ENCODE data around the gene ETS1.

ETS1 gene

DNA sequence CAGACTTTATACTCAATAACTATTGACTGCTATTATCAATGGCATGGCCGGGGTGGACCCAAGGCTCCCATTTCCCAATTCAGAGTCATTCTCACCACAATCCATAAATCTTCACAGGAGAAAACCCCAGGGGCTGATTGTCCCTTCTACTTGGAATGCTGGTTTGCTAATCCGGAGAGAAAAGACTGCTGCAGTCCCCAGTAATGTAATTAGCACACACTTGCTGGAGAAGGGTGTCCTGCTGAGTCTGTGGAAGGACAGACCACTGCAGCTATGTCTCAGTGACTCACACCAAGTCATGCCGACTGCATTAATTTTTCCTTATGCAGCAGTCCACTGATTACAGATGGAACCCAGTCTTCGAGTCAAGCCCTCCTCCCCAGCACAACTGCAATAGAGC lies 5.9 kb upstream of the ETS1 start:
- no peak for DNase-seq (ENCODE audit: low spot score)

- no peak for DNase-seq (ENCODE audit: low spot score)
These were observed 5.1 kb upstream of the ETS1 start for GRCh38 chr11:128592454-128592853.

DNA sequence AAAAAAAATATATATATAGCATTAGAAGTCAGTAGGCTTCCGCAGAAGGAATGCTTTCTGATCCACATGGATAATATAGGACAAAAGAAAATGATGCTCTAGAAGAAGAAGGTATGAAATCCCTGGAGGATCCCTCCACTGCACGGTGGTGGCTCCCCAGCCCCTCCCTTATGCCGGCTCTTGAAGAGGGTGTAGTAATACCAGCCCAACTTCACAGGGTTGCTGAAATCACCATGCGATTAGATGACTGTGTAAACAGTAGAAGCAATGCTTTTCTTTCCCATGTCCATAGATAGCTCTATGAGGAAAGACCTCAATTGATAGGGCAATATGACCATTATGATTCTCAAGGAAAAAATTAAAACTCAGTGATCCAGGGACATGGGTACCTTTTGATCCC lies 3.2 kb upstream of the ETS1 start:
- no peak for DNase-seq (ENCODE audit: low spot score)

DNA sequence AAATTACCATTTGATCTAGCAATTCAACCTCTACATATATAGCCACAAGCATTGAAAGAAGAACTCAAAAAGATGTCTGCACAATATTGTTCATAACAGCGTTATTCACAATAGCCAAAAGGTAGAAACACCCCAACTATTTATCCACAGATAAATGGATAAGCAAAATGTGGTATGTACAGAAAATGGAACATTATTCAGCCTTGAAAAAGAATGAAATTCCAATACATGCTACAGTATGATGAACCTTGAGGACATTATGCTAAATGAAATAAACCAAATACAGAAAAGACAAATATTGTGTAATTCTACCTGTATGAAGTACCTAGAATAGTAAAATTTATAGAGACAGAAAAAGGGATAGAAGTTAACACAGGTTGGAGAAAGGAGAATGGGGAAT lies 2.6 kb upstream of the ETS1 start:
- no peak for DNase-seq (ENCODE audit: low spot score)

DNA sequence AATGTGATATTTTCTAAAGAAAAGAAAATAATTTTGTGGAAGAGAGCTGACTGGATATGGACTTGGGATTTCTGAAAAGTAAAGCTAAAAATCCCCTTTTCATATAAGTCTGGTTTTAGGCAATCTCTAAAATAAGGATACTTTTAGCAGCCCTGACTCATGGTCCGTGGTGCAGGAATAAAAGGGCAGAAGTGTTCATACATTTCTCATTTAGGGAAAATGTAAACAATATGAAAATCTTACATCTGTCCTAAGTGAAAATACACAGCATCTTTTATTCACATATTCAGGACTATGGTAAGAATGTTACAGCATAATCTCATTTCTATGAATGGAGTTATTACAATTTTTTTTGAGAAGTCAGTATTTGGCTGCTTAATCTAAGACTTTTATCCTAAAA lies 735 bp upstream of the ETS1 start:
- DNase-seq (ENCODE audit: low spot score) = no peak

- DNase-seq (ENCODE audit: low spot score) = no peak
These were observed 669 bp downstream of the ETS1 start for GRCh38 chr11:128586689-128587088.

DNA sequence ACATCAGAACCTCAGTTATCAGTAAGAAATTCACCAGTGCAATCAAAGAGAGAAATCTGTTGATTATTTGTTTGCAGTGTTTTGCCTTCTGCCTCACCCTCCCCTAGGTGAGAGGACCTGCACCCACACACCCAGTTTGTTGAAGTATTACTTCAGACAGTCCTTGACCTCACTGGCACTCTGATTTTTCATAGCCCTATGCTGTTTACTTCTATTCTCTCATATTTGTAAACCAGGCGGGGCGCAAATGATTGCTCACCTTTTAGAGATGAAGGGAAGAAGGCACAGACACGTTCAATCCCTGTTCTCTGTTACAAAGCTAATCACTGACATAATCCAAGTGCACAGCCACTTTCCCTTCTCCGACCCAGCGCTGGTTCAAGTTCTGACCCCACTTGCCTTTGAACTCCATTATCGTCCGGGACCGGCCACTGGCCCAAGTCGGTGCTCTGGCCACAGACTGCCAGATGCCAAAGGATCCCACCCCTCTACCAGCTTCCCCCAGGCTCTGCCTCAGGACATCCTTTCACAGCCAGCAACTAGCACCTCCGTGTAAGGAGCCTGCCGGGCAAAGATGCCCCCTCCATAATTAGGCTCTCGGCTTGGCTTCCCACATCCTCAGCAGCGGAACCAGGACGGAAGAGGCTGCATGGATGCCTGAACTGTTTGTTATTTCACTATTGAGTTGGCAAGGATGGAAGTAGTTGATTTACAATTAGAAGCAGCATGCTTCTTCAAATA lies 1.7 kb downstream of the ETS1 start:
- no peak for DNase-seq (ENCODE audit: low spot score)

GRCh38 chr11:128584253-128584652 lies 3.1 kb downstream of the ETS1 start:
- no peak for DNase-seq (ENCODE audit: low spot score)

GRCh38 chr11:128582496-128583366 lies 4.6 kb downstream of the ETS1 start:
- no peak for DNase-seq (ENCODE audit: low spot score)

DNA sequence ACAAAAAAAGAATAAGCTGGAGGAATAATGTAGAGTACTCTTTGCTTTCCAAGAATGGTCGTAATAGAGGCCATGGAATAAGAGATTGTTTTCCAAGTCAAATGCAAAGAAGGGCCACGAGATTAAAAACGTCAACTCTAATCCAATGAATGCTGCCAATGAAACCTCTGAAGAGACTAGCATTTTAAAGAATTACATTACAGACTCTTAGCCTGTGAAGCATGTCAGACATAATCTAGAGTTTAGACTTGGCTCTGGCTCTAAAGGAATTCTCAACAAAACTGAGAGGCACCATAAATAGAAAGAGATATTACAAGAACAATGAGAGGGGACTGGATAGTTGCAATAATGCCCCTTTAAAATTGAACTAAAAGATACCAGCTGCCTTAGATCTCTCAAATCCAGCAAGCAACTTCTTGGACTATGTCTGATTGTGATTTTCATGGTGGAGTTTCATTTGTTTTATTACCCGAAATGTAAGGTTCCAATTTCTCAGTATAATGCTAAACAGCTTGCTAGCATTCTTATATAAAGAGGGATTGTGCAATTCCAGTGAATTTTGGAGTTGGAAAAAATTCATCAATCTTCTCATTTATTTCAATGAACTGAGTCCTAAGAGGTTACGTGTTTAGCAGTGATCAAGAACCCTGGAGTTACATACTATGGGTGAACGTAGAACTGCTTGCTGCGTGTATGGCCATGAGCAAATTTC lies 5.6 kb downstream of the ETS1 start:
- DNase-seq (ENCODE audit: low spot score) = no peak

DNA sequence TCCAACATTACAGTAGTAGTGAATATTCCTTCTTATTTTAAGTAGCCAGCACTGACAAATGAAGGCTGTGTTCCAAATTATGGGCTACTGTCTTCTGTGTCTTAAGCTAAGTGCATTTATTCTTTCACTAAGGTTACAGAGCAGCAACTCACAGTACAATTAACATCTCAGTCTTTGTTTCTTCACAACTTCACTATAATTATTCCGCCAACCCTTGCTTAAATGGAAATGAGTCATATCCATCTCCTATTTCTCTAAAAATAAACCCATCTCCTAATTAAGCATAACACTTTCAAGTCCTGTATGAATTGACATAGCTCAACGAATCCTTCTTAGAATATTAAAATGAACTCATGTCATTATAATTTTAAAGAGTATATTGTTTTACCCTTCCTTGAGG lies 6.7 kb downstream of the ETS1 start:
- DNase-seq (ENCODE audit: low spot score) = no peak

DNA sequence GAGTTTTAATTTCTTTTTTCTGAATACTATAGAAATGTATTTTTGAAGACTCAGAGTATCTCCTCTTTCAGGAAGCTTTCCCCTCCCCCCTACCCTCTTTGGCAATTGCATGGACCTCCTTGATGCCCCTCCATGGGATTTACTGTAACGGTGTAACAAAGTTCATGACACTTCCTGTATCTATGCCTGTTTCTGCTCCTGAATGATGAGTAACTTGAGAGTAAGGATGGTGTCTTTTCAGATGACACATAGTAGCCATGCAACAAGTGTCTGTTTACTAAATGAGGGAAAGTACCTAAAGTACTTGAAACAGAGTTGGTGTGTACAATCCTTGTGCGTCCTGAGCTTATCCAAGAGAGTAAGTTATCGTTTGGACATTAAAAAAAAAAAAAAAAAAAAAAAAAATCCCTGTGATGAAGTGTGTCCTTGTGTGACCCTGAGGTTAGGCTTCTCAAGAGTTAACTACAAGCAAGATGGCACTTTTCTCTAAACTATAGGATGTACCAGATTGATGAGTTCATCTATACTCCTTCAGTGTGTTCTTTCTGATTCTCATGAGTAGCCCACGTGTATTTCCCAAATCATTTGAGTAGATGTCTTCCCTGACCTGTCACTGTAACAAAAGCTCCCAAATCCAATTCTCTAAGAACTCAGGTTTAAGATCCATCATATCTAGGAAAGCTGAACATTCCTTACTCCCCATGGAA lies 7.4 kb downstream of the ETS1 start:
- no peak for DNase-seq (ENCODE audit: low spot score)

DNA sequence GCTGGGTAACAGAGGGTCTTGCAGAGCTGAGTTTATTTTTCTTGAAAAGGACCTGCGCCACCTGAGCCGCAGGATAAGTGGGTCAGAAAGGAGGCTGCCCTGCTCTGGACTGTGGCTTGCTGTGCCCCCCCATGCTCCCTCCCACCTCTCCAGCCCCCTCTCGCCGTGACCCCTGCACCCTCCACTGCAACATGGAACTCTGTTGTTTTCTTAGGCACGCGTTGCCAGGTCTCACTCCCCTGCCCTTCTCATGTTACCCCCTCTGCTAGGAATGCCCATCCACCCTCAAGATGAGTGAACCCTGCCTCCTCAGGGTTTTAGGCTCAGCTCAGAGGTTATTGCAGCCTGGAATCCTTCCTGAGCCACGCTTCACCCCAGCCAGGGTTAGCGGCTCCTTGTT lies 10.8 kb downstream of the ETS1 start:
- DNase-seq (ENCODE audit: low spot score) = no peak

- DNase-seq (ENCODE audit: low spot score) = no peak
These were observed 11.4 kb downstream of the ETS1 start for GRCh38 chr11:128575961-128576350.

DNA sequence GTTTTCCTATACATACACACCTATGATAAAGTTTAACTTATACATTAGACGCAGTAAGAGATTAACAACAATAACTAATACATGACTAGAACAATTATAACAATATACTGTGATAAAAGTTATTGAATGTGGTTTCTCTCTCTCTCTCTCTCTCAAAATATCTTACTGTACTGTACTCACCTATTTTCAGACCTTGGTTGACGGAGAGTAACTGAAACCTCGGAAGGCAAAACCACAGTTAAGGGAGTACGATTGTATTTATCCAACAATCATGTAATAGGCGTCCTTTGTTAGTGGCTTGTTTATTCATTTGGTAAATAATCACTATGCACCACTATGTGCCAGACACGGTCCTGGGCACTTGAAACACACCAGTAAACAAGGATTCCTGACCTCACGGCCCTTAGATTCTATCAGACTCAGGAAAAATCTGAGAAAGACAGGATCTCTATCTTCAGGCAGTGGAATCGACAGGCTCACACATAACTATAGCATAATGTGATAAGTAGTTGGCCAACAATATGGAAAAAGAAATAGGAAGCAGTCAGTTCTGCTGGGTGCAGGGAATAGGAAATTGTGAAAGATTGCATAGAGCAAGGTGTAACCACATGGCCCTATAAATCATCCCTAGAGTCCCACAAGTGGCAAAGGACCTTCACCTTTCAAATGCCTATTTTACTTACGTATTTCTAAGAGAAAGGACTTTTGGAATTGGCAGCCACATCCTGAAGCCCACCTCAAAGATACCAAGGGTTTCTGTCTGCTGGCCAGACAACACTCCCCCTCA lies 12.0 kb downstream of the ETS1 start:
- no peak for DNase-seq (ENCODE audit: low spot score)

DNA sequence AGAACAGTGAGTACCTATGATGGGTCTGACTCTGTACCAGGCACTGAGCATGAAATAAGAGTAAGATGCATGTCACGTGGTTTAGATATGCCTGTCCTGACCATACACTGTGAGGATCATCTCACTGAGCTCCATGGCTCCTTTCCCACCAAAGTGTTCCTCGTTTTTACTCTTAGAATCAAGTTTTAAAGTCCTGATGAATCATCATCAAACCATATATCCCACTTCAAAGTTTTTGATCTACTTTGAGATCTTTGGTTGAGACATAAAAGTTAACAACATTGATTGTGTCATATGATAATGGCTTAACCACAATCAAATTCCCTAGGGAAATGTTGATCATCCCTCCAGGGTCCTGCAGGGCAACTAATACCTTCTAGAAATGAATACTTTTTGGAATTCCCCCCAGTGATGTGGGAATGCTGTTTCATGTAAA lies 12.8 kb downstream of the ETS1 start:
- DNase-seq (ENCODE audit: low spot score) = no peak

DNA sequence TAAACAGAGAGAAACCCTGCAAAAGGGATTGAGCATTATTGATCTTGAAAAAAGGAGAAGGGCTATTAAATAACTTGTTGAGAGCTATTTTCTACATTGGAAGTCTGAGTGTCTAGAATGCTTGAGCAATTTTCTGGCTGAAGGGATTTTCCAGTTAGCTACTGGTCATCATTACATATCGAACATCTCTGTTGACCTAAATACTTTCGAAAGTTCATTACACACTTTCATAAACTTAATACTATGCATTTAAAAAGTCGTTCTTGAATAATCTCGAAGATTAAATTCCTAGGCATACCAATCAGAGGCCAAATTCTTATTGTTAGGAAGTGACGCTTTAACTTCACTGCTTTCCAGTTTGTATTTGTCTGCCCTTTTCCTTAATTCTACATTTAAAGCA lies 13.7 kb downstream of the ETS1 start:
- no peak for DNase-seq (ENCODE audit: low spot score)

GRCh38 chr11:128572965-128573364 lies 14.4 kb downstream of the ETS1 start:
- DNase-seq (ENCODE audit: low spot score) = no peak

GRCh38 chr11:128570632-128571031 lies 16.7 kb downstream of the ETS1 start:
- DNase-seq (ENCODE audit: low spot score) = no peak

DNA sequence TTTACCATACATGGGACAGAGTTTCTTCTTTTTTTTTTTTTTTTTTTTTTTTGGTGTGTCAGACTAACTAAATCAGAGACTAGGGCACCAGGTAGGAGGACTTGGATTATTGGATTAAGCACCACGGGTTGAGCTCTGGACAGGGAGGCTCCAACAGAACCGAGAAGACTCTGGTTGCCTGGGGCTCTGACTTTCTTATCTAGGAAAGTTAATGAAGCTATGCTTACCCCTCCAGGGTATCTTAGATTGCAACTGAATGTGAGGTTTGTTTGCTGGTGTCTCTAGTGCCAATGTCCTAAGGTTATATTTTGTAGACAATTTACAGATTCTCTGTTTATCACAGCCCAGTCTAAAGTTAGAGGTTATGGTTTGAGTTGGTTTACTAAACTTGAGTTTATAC lies 18.1 kb downstream of the ETS1 start:
- no peak for DNase-seq (ENCODE audit: low spot score)

GRCh38 chr11:128568166-128568778 lies 19.1 kb downstream of the ETS1 start:
- DNase-seq (ENCODE audit: low spot score) = no peak
